LNCAP (cell line): ENCODE results near the gene C17orf67.

ENCODE experiments used
- CTCF ChIP-seq: fragments of 450-650 bp; IDR thresholded peaks from 2 replicates; pipeline ENCODE4 v1.5.1; 2017; ENCODE audit warnings: mild to moderate bottlenecking

The C17orf67 gene

GRCh38 chr17:56849131-56849530 lies 15.4 kb upstream of the C17orf67 start:
- no peak for TF ChIP-seq CTCF

- no peak for TF ChIP-seq CTCF
These were observed 13.4 kb upstream of the C17orf67 start for GRCh38 chr17:56847106-56847505.

- no peak for TF ChIP-seq CTCF
These were observed 12.2 kb upstream of the C17orf67 start for GRCh38 chr17:56845934-56846333.

GRCh38 chr17:56842577-56842976 lies 8.9 kb upstream of the C17orf67 start:
- TF ChIP-seq CTCF = no peak

- no peak for TF ChIP-seq CTCF
These were observed 5.0 kb upstream of the C17orf67 start for GRCh38 chr17:56838687-56839086.

GRCh38 chr17:56835264-56835585 lies 1.5 kb upstream of the C17orf67 start:
- no peak for TF ChIP-seq CTCF

GRCh38 chr17:56834380-56835263 lies 902 bp upstream of the C17orf67 start:
- no peak for TF ChIP-seq CTCF
